ELR (cell line): ENCODE results near the gene GABRA4.

Source experiments
- DNase-seq: peaks from one replicate; pipeline ENCODE4 v3.0.0-alpha.2; 2015; ENCODE audit warnings: low read depth

GABRA4 gene

DNA sequence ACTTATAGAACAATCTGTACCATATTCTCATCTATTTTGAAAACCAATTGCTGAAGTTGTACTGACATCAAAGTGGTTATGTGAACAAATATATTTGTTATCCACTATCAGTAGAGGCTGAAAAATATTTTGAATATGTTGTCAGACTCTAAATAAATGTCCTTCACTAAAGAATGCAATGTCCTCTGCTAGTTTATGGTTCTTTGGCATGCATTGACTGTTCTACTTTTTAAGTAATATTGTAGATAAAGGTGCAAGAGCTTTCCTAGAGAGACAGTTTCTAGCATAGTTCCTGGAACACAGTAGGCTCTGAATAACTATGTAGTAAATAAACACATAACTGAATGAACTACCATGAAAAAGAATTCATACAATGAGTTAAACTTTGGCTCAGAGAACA is 66.2 kb downstream of the GABRA4 start:
- no peak for DNase-seq

- DNase-seq: no peak
Observed at GRCh38 chr4:46924789-46925529, 68.4 kb downstream of the GABRA4 start.

DNA sequence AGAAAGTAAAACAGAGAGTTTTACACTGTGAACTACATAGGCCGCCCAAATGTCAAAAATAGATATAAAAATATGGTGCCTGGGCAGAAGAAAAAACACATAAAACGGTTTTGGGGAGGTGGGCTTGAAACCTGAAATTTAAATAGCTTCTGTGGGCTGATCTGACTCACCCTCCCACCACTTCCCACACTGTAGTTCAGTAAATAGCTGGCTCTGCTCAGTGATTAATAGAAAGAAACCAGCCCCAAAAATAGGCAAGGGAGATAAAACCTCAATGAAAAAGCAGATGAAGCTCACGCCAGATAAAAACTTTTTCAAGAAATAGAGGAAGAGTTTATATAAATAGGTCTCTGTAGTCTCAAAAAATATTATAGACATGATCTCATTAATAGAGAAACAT is 71.2 kb downstream of the GABRA4 start:
- no peak for DNase-seq

- no peak for DNase-seq
Observed at GRCh38 chr4:46909078-46909477, 84.3 kb downstream of the GABRA4 start, which contains the start of gene COX7B2. Gene COX7B2 (minus strand): TSS chr4:46909245. CDS start chr4:46735192, 174,053 bp downstream.

GRCh38 chr4:46908148-46908547 is 85.2 kb downstream of the GABRA4 start:
- DNase-seq: no peak

DNA sequence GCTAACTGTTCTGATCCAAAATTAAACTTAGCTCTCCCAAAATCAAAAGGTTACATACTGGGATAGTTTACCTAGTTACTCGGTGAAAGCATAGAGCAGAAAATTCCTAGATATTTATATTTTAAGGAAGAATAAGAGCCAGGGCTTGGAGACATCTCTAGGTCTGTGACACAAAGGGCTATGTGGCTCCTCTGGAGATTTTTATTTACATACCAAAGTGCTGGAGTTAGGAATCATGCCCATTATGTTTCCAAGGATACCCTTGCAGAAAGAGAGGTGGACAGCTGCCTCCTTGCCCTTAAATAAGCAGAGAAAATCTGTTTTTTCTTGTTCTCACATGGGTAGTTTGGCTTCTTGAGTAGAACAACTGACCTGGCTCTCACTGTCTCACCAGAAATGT is 93.3 kb downstream of the GABRA4 start:
- DNase-seq: no peak

DNA sequence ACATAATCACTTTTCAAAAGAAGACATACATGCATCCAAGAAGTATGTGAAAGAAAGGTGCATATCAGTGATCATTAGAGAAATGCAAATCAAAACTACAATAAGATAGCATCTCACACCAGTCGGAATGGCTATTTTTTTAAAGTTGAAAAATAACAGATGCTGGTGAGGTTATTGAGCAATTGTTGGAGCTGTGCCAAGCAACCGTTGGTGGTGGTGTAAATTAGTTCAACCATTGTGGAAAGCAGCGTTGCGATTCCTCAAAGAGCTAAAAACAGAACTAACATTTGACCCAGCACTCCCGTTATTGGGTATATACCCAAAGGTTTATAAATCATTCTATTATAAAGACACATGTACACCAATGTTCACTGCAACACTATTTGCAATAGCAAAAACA is 98.6 kb downstream of the GABRA4 start:
- no peak for DNase-seq

DNA sequence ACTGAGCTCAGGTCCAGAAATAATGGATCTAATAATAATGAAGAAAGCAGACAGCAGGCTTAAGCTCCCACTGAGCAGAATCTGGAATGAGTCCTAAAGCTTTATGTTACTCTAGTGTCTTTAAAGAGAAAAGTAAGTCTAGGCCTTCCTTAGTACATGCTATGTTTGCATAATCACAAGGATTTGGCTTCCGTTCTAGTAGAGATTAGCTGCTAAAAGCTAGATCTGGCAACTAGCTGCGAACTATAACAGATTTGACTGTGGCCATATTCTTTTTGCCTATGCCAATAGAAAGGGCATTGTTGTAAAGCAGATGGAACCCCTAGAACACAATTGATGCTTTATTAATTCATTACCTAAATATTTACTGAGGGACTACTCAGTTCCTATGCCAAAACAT is 103.3 kb downstream of the GABRA4 start:
- no peak for DNase-seq

DNA sequence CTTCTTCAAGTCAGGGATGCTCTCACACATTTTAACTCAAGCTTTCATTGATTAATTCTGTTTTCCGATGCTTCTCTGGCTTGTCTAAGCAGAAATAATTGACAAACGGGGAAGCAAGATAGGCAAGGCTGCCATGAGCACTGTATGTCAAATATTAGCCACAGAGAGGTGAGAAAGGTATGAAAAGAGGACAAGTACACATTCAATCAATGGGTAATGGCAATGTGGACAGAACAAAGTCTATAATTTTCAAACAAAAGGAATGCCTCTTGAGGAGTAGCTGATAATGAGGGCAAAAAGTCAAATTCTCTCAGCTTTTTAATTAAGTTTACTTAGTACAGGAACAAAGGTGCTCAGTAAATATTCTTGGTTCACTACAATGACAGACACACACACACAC is 104.0 kb downstream of the GABRA4 start:
- DNase-seq: no peak

DNA sequence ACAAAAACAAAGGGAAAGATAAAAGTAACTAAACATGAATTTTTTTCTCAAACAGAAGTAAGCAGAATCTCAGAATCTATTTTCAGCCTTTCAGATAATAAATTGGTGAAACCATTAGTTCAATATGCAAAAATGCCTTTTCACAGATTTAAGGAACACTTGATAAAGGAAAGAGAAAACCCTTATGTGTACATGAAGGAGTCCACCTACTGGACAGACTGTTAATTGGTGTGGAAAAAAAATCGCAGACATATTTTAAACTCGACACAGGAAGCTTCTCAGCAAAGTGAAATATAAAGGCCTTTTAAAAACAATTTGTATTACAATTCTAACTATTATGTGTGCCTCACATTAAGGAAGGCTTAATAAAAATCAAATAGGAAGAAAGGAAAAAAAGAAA is 106.7 kb downstream of the GABRA4 start:
- DNase-seq: peak; percentile 43

GRCh38 chr4:46878641-46879040 is 114.7 kb downstream of the GABRA4 start:
- peak; percentile 3 for DNase-seq

DNA sequence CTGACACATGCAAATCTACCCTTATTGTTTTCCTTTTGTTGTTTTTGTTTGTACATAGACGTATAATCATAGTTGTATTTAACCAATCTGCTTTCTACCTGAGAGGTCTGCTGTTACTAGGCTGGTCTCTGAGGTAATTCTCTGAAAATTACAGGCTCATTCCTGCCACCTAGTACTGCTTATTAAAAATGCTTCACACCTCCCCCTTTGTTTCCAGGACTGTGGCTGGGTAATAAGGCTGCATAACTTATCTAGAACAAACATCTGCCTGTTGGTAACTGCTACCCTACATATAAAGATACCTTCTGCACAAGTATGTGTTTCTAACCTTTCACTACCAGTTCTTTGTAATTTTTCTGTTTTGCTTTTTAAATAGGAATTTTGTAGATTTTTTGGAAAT is 118.6 kb downstream of the GABRA4 start:
- DNase-seq: no peak

- DNase-seq: no peak
Observed at GRCh38 chr4:46870411-46870810, 123.0 kb downstream of the GABRA4 start.
